ENCODE measurements around the gene SIK1.
"Not testable (repeated sequence)": the region's sequence is repeated elsewhere in the genome, so short reads cannot be mapped to it uniquely, and the experiment has no call there.

DNA sequence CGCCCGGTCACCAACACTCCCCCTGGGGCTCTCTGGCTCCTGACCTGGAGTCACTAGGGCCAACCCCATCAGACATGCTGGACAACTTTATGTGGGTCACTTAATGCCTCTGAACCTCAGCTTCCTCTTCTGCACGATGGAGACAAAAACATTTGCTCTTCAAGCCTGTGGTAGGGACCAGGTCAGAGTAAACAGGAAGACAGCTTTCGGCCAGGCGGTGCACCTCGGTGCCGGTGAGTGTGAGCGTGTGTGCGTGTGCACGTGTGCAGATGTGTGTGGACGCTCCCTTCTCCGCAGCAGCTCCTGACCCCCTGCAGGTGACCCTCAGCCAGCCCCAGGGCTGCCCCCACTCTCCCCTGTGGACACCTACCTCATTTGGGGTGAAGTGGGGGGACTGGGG is 28.4 kb downstream of the SIK1 start:
- not testable (repeated sequence) for TF ChIP-seq POLR2A (IDR thresholded peaks at IDR 0.05)
- TF ChIP-seq, protein P1, sequence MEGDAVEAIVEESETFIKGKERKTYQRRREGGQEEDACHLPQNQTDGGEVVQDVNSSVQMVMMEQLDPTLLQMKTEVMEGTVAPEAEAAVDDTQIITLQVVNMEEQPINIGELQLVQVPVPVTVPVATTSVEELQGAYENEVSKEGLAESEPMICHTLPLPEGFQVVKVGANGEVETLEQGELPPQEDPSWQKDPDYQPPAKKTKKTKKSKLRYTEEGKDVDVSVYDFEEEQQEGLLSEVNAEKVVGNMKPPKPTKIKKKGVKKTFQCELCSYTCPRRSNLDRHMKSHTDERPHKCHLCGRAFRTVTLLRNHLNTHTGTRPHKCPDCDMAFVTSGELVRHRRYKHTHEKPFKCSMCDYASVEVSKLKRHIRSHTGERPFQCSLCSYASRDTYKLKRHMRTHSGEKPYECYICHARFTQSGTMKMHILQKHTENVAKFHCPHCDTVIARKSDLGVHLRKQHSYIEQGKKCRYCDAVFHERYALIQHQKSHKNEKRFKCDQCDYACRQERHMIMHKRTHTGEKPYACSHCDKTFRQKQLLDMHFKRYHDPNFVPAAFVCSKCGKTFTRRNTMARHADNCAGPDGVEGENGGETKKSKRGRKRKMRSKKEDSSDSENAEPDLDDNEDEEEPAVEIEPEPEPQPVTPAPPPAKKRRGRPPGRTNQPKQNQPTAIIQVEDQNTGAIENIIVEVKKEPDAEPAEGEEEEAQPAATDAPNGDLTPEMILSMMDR (IDR thresholded peaks at IDR 0.05), result not testable (repeated sequence)
